OCI-LY7 (cell line): Measurements from ENCODE around the gene DYNLT4. TPM values are rescaled to one million over a fixed set of nuclear protein-coding genes. Genes with fewer than 3 reads are reported as not detected.
"Not testable (repeated sequence)": the region's sequence is repeated elsewhere in the genome, so short reads cannot be mapped to it uniquely, and the experiment has no call there.

ENCODE experiments used
- BruUV-seq: library from RNA; stranded (reverse); fragments of 400-500 nt; replicated peaks from 2 replicates; lab custom pipeline; 2021; lab: Mats Ljungman, UMichigan
- CTCF ChIA-PET: fragments of 300-600 bp; sonication (Branson Sonifier 250); formaldehyde crosslinking; loops from one replicate; lab custom pipeline; 2022; ENCODE audit warnings: antibody characterized with exemption; ENCODE audit not compliant: unreplicated experiment; lab: Charles Lee
- POLR2A ChIA-PET: fragments of 300-600 bp; sonication (Branson Sonifier 250); formaldehyde crosslinking; loops from one replicate; lab custom pipeline; 2022; ENCODE audit warnings: antibody characterized with exemption; lab: Charles Lee
- DNase-seq: peaks from one replicate; pipeline ENCODE4 v3.0.0-alpha.2; 2015; ENCODE audit warnings: low spot score
- H2AFZ ChIP-seq: fragments of 200-600 bp; sonication (generic), shearing (Covaris generic); 2 replicates; pipeline ENCODE4 v1.6.1; 2014; ENCODE audit warnings: mild to moderate bottlenecking, antibody characterized with exemption, low read length, moderate library complexity
- H3K27ac ChIP-seq: fragments of 200-600 bp; sonication (generic); 2 replicates; pipeline ENCODE4 v1.5.1; 2014; ENCODE audit warnings: mixed run types, low read depth, mild to moderate bottlenecking, moderate library complexity, low read length, inconsistent platforms; ENCODE audit not compliant: poor library complexity, severe bottlenecking
- H3K36me3 ChIP-seq: fragments of 200-600 bp; sonication (generic); 2 replicates; pipeline ENCODE4 v1.6.1; 2014; ENCODE audit warnings: mild to moderate bottlenecking, antibody characterized with exemption, low read length, moderate library complexity, mixed read lengths; ENCODE audit not compliant: insufficient read depth
- H3K4me1 ChIP-seq: fragments of 200-600 bp; sonication (generic); 2 replicates; pipeline ENCODE4 v1.5.1; 2014; ENCODE audit warnings: mild to moderate bottlenecking, low read length; ENCODE audit not compliant: insufficient read depth, poor library complexity, severe bottlenecking
- H3K4me2 ChIP-seq: fragments of 200-600 bp; sonication (generic); 2 replicates; pipeline ENCODE4 v1.6.1; 2014; ENCODE audit warnings: mild to moderate bottlenecking, low read length
- H3K4me3 ChIP-seq: fragments of 200-600 bp; sonication (generic); 2 replicates; pipeline ENCODE4 v1.5.1; 2014; ENCODE audit warnings: mild to moderate bottlenecking, low read depth, low read length; ENCODE audit not compliant: poor library complexity, severe bottlenecking
- H3K79me2 ChIP-seq: fragments of 200-600 bp; sonication (generic); 2 replicates; pipeline ENCODE4 v1.6.1; 2016; ENCODE audit warnings: low read depth, mild to moderate bottlenecking, low read length, moderate library complexity, mixed read lengths; ENCODE audit not compliant: insufficient read depth
- H3K9me2 ChIP-seq: fragments of 200-600 bp; sonication (generic); 2 replicates; pipeline ENCODE4 v1.6.1; 2016; ENCODE audit warnings: mild to moderate bottlenecking, low read length, mixed read lengths; ENCODE audit not compliant: insufficient read depth
- H3K9me3 ChIP-seq: fragments of 200-600 bp; sonication (generic); 2 replicates; pipeline ENCODE4 v1.6.1; 2014; ENCODE audit warnings: mild to moderate bottlenecking, mixed run types, low read length, mixed read lengths
- H4K20me1 ChIP-seq: fragments of 200-600 bp; sonication (generic); 2 replicates; pipeline ENCODE4 v1.6.1; 2014; ENCODE audit warnings: mild to moderate bottlenecking, antibody characterized with exemption, low read length, moderate library complexity, mixed read lengths; ENCODE audit not compliant: insufficient read depth
- CTCF ChIP-seq: fragments of 200-600 bp; sonication (generic); conservative IDR thresholded peaks from 2 replicates; pipeline ENCODE4 v1.5.1; 2014; ENCODE audit warnings: mild to moderate bottlenecking, antibody characterized with exemption, low read length, moderate library complexity, mixed read lengths
- EZH2phosphoT487 ChIP-seq: fragments of 200-600 bp; sonication (generic); IDR thresholded peaks from 2 replicates; pipeline ENCODE4 v1.6.1; 2018; ENCODE audit warnings: low read depth, borderline replicate concordance, mild to moderate bottlenecking, mixed run types, antibody characterized with exemption, low read length, moderate library complexity, mixed read lengths
- intact Hi-C: fragments of 100-400 bp; cut with micrococcal nuclease; formaldehyde crosslinking; loops from one replicate; pipeline ENCODE4 v1.10.0; 2022; ENCODE audit not compliant: unreplicated experiment
- total RNA-seq, 2 experiments: library from RNA; depleted of rRNA in 1 of 2; stranded (reverse); fragments of >200 nt in 1 of 2; shearing (Covaris generic) in 1 of 2; gene quantifications; 2 replicates each; pipeline ENCODE4 v1.2.3, GENCODE V29; 2014 to 2022

Gene DYNLT4
- total RNA-seq, 2 experiments from 2014 or later: not detected

DNA sequence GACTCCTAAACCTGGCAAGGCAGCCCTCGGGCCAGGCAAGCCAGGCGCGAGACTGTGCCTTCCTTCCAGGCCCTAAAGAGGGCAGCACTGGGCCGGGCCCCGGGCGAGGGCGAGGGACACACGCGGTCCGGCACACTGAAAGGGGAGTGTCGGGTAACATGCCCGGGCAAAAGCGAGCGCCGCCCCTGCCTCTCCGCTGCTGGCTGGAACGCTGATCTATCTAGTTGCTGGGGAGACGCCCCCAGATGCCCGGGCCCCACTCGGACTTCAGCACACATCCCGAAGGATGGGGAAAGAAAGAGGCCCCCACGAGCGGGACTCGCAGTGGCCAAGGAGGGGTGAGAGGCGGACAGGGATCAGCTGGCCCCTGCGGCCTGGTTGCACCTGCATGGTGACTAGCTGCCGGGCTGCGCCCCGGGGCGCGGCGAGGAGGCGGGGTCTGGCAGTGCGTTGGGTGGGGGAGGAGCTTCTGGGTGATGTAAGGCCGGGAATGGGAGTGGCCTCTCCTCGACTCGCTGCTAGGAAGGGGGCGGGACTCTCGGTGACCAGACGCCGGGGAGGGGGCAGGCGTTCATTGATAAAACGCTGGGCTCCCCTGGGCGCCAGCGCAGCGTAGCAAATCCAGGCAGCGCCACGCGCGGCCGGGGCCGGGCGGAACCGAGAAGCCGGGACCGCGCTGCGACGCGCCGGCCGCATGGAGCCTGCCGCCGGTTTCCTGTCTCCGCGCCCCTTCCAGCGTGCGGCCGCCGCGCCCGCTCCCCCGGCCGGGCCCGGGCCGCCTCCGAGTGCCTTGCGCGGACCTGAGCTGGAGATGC lies 7.2 kb downstream of the DYNLT4 start, which contains the start of gene PLK3:
Gene PLK3 (plus strand): TSS at position 608 of the 815 bp plus-strand sequence. CDS start 87 bp downstream, at position 695.
- Histone ChIP-seq H3K27ac (peak within 1 kb of the TSS; percentile 67), H3K9me2 (no peaks in the 10 kb centered on the region), H3K79me2 (no peaks in the 10 kb centered on the region), H3K4me3 (peak within 1 kb of the TSS; percentile 83), H3K4me2 (peak within 1 kb of the TSS; percentile 76), H4K20me1 (no peaks in the 10 kb centered on the region), H3K36me3 (peaks cover 6% of the 10 kb centered on the region; the same call in 1 of the 2 replicates), H3K9me3 (no peaks in the 10 kb centered on the region), H2AFZ (peak within 1 kb of the TSS; percentile 27; the same call in 1 of the 2 replicates), H3K4me1 (peaks cover 30% of the 10 kb centered on the region)
- POLR2A ChIA-PET: interaction anchor here (0.6 to 2.9 kb wide), 13 partner anchors 9 to 523 kb away, joined by 3 to 30 read pairs (median 4); partner anchors contain the start of genes BTBD19, HECTD3 and UROD
- no peak for TF ChIP-seq EZH2phosphoT487
- TF ChIP-seq CTCF: peak; percentile 84
- intact Hi-C loops: loop anchor here (2.0 kb wide), 1 partner anchor 19 kb away; no protein-coding TSS in a partner anchor
- CTCF ChIA-PET: interaction anchor here (0.6 to 1.1 kb wide), 4 partner anchors 10 to 56 kb away, joined by 4 to 15 read pairs (median 6); no protein-coding TSS in a partner anchor
- BruUV-seq: no TSS peak
- DNase-seq: peak; percentile 98

DNA sequence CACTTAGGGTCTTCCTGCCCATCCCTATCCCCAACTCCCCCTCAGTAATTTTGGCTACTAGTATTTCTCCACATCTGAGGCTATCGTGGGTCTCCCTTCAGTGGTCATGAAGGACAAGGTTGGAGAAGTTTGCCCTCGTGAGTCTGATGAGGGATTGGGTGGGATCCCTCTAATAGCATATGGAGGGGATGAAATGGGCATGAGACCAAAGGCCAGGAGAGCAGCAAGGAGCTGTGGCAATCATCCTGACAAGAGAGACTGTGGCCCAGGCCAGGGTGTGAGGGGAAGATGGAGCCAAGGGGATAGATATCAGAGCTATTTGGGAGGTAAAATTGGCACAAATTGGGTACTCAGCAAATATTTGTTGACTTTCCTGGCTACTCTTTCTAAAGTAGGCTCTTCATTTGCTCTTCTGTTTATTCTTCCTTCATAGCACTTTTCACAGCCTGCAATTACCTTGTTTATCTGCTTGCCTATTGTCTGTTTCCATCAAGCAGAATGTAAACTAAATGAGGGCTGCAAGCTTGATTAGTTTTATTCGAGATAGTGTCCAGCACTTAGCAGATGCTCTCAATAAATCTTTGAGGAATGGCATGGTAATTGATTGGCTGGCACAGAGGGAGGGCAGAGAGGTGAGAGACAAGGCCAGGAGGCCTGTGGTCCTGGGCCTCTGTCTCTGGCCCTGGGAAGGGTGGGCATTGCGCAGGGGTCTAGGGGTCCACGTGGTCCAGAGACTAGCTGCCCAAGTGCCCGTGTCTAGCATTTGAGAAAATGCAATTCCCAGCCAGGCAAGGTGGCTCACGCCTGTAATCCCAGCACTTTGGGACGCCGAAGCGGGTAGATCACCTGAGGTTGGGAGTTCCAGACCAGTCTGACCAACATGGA lies 8.4 kb downstream of the DYNLT4 start:
- Histone ChIP-seq H3K4me2 (no peak overlapping the region), H3K9me2 (no peaks in the 10 kb centered on the region), H2AFZ (peak overlapping the region; percentile 34), H3K36me3 (peaks cover 6% of the 10 kb centered on the region; the same call in 1 of the 2 replicates), H3K79me2 (no peaks in the 10 kb centered on the region), H3K9me3 (no peaks in the 10 kb centered on the region), H3K4me1 (peaks cover 30% of the 10 kb centered on the region), H3K4me3 (no peak overlapping the region), H4K20me1 (no peaks in the 10 kb centered on the region), H3K27ac (no peak overlapping the region)
- POLR2A ChIA-PET: interaction anchor here (0.5 to 2.9 kb wide), 4 partner anchors 9 to 67 kb away, joined by 3 to 30 read pairs (median 4); partner anchors contain the start of gene BTBD19
- BruUV-seq: no TSS peak
- no peak for DNase-seq
- CTCF ChIA-PET: no interaction called here
- intact Hi-C loops: loop anchor here (2.0 kb wide), 1 partner anchor 20 kb away; no protein-coding TSS in a partner anchor
- TF ChIP-seq EZH2phosphoT487 (no peak), CTCF (no peak)

DNA sequence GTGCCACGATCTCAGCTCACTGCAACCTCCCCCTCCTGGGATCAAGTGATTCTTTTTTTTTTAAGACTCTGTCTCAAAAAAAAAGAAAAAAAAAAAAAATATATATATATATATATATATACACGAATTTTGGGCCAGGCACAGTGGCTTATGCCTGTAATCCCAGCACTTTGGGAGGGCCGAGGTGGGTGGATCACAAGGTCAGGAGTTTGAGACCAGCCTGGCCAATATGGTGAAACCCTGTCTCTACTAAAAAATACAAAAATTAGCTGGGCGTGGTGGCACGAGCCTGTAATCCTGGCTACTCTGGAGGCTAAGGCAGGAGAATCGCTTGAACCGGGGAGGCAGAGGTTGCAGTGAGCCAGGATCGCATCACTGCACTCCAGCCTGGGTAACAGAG lies 9.3 kb downstream of the DYNLT4 start:
- DNase-seq, H3K4me3 ChIP-seq, H3K4me2 ChIP-seq, H3K36me3 ChIP-seq, H3K27ac ChIP-seq, BruUV-seq, H3K9me3 ChIP-seq, CTCF ChIA-PET, H4K20me1 ChIP-seq, H3K79me2 ChIP-seq, H3K9me2 ChIP-seq: not testable (repeated sequence)
- peaks cover 30% of the 10 kb centered on the region for H3K4me1 ChIP-seq
- peak overlapping the region; percentile 34 for H2AFZ ChIP-seq
- POLR2A ChIA-PET: interaction anchor here (0.6 kb wide), 2 partner anchors 35 to 85 kb away, joined by 3 to 4 read pairs; no protein-coding TSS in a partner anchor
- intact Hi-C loops: loop anchor here (2.0 kb wide), 1 partner anchor 21 kb away; no protein-coding TSS in a partner anchor
